Osteoblast (primary cell): ENCODE data around the gene IL22RA1. TPM values are rescaled to one million over a fixed set of nuclear protein-coding genes. Genes with fewer than 3 reads are reported as not detected.

ENCODE experiments used
- DNase-seq: peaks from one replicate; pipeline ENCODE4 v3.0.0; 2011; ENCODE audit warnings: low spot score, mixed read lengths; ENCODE audit not compliant: insufficient read length; ENCODE audit errors: missing footprints
- H2AFZ ChIP-seq: 2 replicates; pipeline ENCODE4 v1.6.0; 2011; ENCODE audit warnings: mild to moderate bottlenecking, low read length
- H3K27ac ChIP-seq: 2 replicates; pipeline ENCODE4 v1.5.1; 2011; ENCODE audit warnings: mild to moderate bottlenecking, low read depth, low read length, moderate library complexity
- H3K27me3 ChIP-seq: 2 replicates; pipeline ENCODE4 v1.6.0; 2012; ENCODE audit warnings: mild to moderate bottlenecking, control low read depth, inconsistent platforms, low read length, moderate library complexity; ENCODE audit not compliant: insufficient read depth
- H3K36me3 ChIP-seq: 2 replicates; pipeline ENCODE4 v1.5.1; 2011; ENCODE audit warnings: mild to moderate bottlenecking, low read length, control low read depth, moderate library complexity; ENCODE audit not compliant: insufficient read depth
- H3K4me1 ChIP-seq: 2 replicates; pipeline ENCODE4 v1.5.1; 2011; ENCODE audit warnings: mild to moderate bottlenecking, low read length, control low read depth, moderate library complexity; ENCODE audit not compliant: insufficient read depth
- H3K4me2 ChIP-seq: 2 replicates; pipeline ENCODE4 v1.6.0; 2011; ENCODE audit warnings: mild to moderate bottlenecking, low read length; ENCODE audit not compliant: insufficient read depth
- H3K4me3 ChIP-seq: fragments of 200-600 bp; sonication (generic); 3 replicates; pipeline ENCODE4 v1.5.1; 2012; ENCODE audit warnings: mild to moderate bottlenecking, low read length, inconsistent platforms; ENCODE audit not compliant: insufficient read depth
- H3K79me2 ChIP-seq: 2 replicates; pipeline ENCODE4 v1.6.0; 2012; ENCODE audit warnings: mild to moderate bottlenecking, low read length, control low read depth, inconsistent platforms; ENCODE audit not compliant: insufficient read depth
- H3K9me3 ChIP-seq: 2 replicates; pipeline ENCODE4 v1.5.1; 2011; ENCODE audit warnings: low read depth, low read length, control low read depth
- H4K20me1 ChIP-seq: 2 replicates; pipeline ENCODE4 v1.6.0; 2012; ENCODE audit warnings: mild to moderate bottlenecking, low read length, control low read depth; ENCODE audit not compliant: insufficient read depth
- CTCF ChIP-seq: IDR thresholded peaks from 2 replicates; pipeline ENCODE4 v1.5.1; 2011; ENCODE audit warnings: mild to moderate bottlenecking, low read depth, low read length, moderate library complexity; ENCODE audit errors: extremely low read depth
- total RNA-seq: library from RNA; depleted of rRNA; stranded (reverse); fragments of >200 nt; gene quantifications from 2 replicates; pipeline ENCODE4 v1.2.3, GENCODE V29; 2012

The IL22RA1 gene
- total RNA-seq, 1 donor: under 0.01 TPM

GRCh38 chr1:24122776-24123175, 20.2 kb downstream of the IL22RA1 start:
- no peaks in the 10 kb centered on the region for H3K36me3 ChIP-seq
- no peaks in the 10 kb centered on the region for H3K79me2 ChIP-seq
- no peaks in the 10 kb centered on the region for H3K9me3 ChIP-seq
- H2AFZ ChIP-seq: no peak overlapping the region
- no peak overlapping the region for H3K27ac ChIP-seq
- H4K20me1 ChIP-seq: no peaks in the 10 kb centered on the region
- peaks cover 2% of the 10 kb centered on the region for H3K27me3 ChIP-seq
- H3K4me1 ChIP-seq: peaks cover 3% of the 10 kb centered on the region
- H3K4me2 ChIP-seq: no peak overlapping the region
- H3K4me3 ChIP-seq: no peak overlapping the region
- no peak for TF ChIP-seq CTCF
- DNase-seq: no peak

GRCh38 chr1:24121406-24121805, 21.5 kb downstream of the IL22RA1 start:
- Histone ChIP-seq H3K4me1 (peaks cover 3% of the 10 kb centered on the region), H3K4me3 (no peak overlapping the region), H3K79me2 (no peaks in the 10 kb centered on the region), H4K20me1 (no peaks in the 10 kb centered on the region), H3K9me3 (no peaks in the 10 kb centered on the region), H3K4me2 (no peak overlapping the region), H3K27ac (no peak overlapping the region), H3K27me3 (peaks cover 7% of the 10 kb centered on the region), H2AFZ (no peak overlapping the region), H3K36me3 (no peaks in the 10 kb centered on the region)
- DNase-seq: no peak
- no peak for TF ChIP-seq CTCF

- H3K79me2 ChIP-seq: no peaks in the 10 kb centered on the region
- no peak for DNase-seq
- H2AFZ ChIP-seq: no peak overlapping the region
- peaks cover 1% of the 10 kb centered on the region for H3K4me1 ChIP-seq
- no peaks in the 10 kb centered on the region for H4K20me1 ChIP-seq
- no peak for TF ChIP-seq CTCF
- H3K36me3 ChIP-seq: no peaks in the 10 kb centered on the region
- H3K4me3 ChIP-seq: no peak overlapping the region
- H3K27ac ChIP-seq: no peak overlapping the region
- no peak overlapping the region for H3K4me2 ChIP-seq
- peaks cover 9% of the 10 kb centered on the region for H3K27me3 ChIP-seq
- H3K9me3 ChIP-seq: no peaks in the 10 kb centered on the region
Observed at GRCh38 chr1:24120965-24121364, 22.0 kb downstream of the IL22RA1 start.

- H3K4me3 ChIP-seq: no peak overlapping the region
- TF ChIP-seq CTCF: no peak
- no peaks in the 10 kb centered on the region for H3K4me1 ChIP-seq
- no peaks in the 10 kb centered on the region for H3K9me3 ChIP-seq
- no peak overlapping the region for H3K27ac ChIP-seq
- peaks cover 9% of the 10 kb centered on the region for H3K27me3 ChIP-seq
- no peak overlapping the region for H3K4me2 ChIP-seq
- no peaks in the 10 kb centered on the region for H4K20me1 ChIP-seq
- DNase-seq: no peak
- no peak overlapping the region for H2AFZ ChIP-seq
- no peaks in the 10 kb centered on the region for H3K79me2 ChIP-seq
- no peaks in the 10 kb centered on the region for H3K36me3 ChIP-seq
Observed at GRCh38 chr1:24119859-24120756, 22.8 kb downstream of the IL22RA1 start.
